ENCODE measurements around the gene RALGAPA2.

GRCh38 chr20:20733943-20734342, 21.5 kb upstream of the RALGAPA2 start:
- no peak for TF ChIP-seq POLR2A (IDR thresholded peaks at IDR 0.05)
- no peak for TF ChIP-seq CTCF (IDR thresholded peaks at IDR 0.05)
- no peak for TF ChIP-seq POLR2AphosphoS5 (IDR thresholded peaks at IDR 0.05)
